Smooth muscle cell (in vitro differentiated cells): ENCODE measurements around the gene SLC12A6. TPM values are rescaled to one million over a fixed set of nuclear protein-coding genes. Genes with fewer than 3 reads are reported as not detected.

Experiments used
- DNase-seq: peaks from one replicate; lab custom pipeline; 2025; ENCODE audit not compliant: unreplicated experiment; lab: John Stamatoyannopoulos, UW
- H2AFZ ChIP-seq: fragments of 200-600 bp; sonication (generic); 2 replicates; pipeline ENCODE4 v1.6.0; 2016; ENCODE audit warnings: antibody characterized with exemption, low read depth, mild to moderate bottlenecking
- H3F3A ChIP-seq: fragments of 200-600 bp; sonication (generic); 2 replicates; pipeline ENCODE4 v1.6.0; 2017; ENCODE audit warnings: antibody characterized with exemption, low read depth
- H3K27ac ChIP-seq: fragments of 200-600 bp; sonication (generic); 2 replicates; pipeline ENCODE4 v1.5.1; 2016; ENCODE audit warnings: low read depth, mild to moderate bottlenecking
- H3K27me3 ChIP-seq: fragments of 200-600 bp; sonication (generic); 2 replicates; pipeline ENCODE4 v1.6.1; 2016; ENCODE audit warnings: low read depth, mild to moderate bottlenecking
- H3K36me3 ChIP-seq: fragments of 200-600 bp; sonication (generic); 2 replicates; pipeline ENCODE4 v1.5.1; 2016; ENCODE audit warnings: low read depth
- H3K4me1 ChIP-seq: fragments of 200-600 bp; sonication (generic); 2 replicates; pipeline ENCODE4 v1.5.1; 2016; ENCODE audit warnings: low read depth
- H3K4me2 ChIP-seq: fragments of 200-600 bp; sonication (generic); 2 replicates; pipeline ENCODE4 v1.6.0; 2016; ENCODE audit warnings: mild to moderate bottlenecking
- H3K4me3 ChIP-seq: fragments of 200-600 bp; sonication (generic); 2 replicates; pipeline ENCODE4 v1.5.1; 2016; ENCODE audit warnings: mild to moderate bottlenecking
- H3K79me2 ChIP-seq: fragments of 200-600 bp; sonication (generic); 2 replicates; pipeline ENCODE4 v1.6.0; 2016; ENCODE audit warnings: low read depth, mild to moderate bottlenecking
- H3K9ac ChIP-seq: fragments of 200-600 bp; sonication (generic); 2 replicates; pipeline ENCODE4 v1.6.0; 2016; ENCODE audit warnings: low read depth
- H3K9me3 ChIP-seq: fragments of 200-600 bp; sonication (generic); replicated peaks from 2 replicates; pipeline ENCODE4 v1.5.1; 2016; ENCODE audit warnings: low read depth
- H4K20me1 ChIP-seq: fragments of 200-600 bp; sonication (generic); 2 replicates; pipeline ENCODE4 v1.6.0; 2016; ENCODE audit warnings: low read depth
- CTCF ChIP-seq: fragments of 200-600 bp; sonication (generic); IDR thresholded peaks from 2 replicates; pipeline ENCODE4 v1.5.1; 2017; ENCODE audit warnings: borderline replicate concordance, mild to moderate bottlenecking, antibody characterized with exemption; ENCODE audit not compliant: insufficient read depth, poor library complexity, severe bottlenecking
- WGBS: methylation state at CpG from one replicate; pipeline ENCODE4 v1.1.7; 2016; ENCODE audit warnings: low lambda C conversion rate; 5-methylcytosine and 5-hydroxymethylcytosine counted together
- microRNA counts: library from miRNA; unstranded; fragments of <30 nt; microRNA quantifications from one replicate; lab custom pipeline; 2016
- microRNA-seq: library from miRNA; unstranded; fragments of <30 nt; microRNA quantifications from one replicate; pipeline ENCODE4, GENCODE V29; 2016; ENCODE audit warnings: borderline number of aligned reads
- polyA plus RNA-seq: library from polyadenylated mRNA; unstranded; fragments of >200 nt; fragmentation: Nextera tagmentation; extraction: Ambion mirVana; gene quantifications from 2 replicates; pipeline ENCODE4 v1.2.1, GENCODE V29; 2016
- small RNA-seq: library from RNA; depleted of rRNA; stranded (forward); fragments of <200 nt; gene quantifications from one replicate; pipeline ENCODE3, GENCODE V24; 2014
- total RNA-seq: library from RNA; depleted of rRNA; stranded (reverse); fragments of >200 nt; gene quantifications from 2 replicates; pipeline ENCODE4 v1.2.3, GENCODE V29; 2014

The SLC12A6 gene
- total and polyA plus RNA-seq, 2 experiments from 2014 or later, result 3.0 to 11.3 TPM

GRCh38 chr15:34188711-34189110 is 148.9 kb downstream of the SLC12A6 start:
- TF ChIP-seq CTCF, result no peak
- no peak for DNase-seq
- WGBS, result 95% methylated on average over 5 of the region's 5 CpGs

GRCh38 chr15:34185666-34186065 is 151.9 kb downstream of the SLC12A6 start:
- DNase-seq, result no peak
- Histone ChIP-seq H4K20me1 (peaks cover 88% of the 10 kb centered on the region), H3K36me3 (no peaks in the 10 kb centered on the region), H3K79me2 (peaks cover 93% of the 10 kb centered on the region), H3K4me1 (no peaks in the 10 kb centered on the region), H3K9me3 (no peaks in the 10 kb centered on the region), H3K27me3 (no peaks in the 10 kb centered on the region), H3K27ac (no peak overlapping the region), H2AFZ (no peak overlapping the region), H3K4me3 (no peak overlapping the region), H3K4me2 (no peak overlapping the region), H3K9ac (no peak overlapping the region), H3F3A (no peaks in the 10 kb centered on the region)
- 76% methylated on average over 4 of the region's 4 CpGs for WGBS
- TF ChIP-seq CTCF, result no peak

More at GRCh38 chr15:34188711-34189110, 148.9 kb downstream of the SLC12A6 start:
- Histone ChIP-seq H3K4me2 (no peak overlapping the region), H3F3A (no peaks in the 10 kb centered on the region), H3K27ac (peak overlapping the region; percentile 23), H3K27me3 (no peaks in the 10 kb centered on the region), H3K9me3 (no peaks in the 10 kb centered on the region), H3K9ac (no peak overlapping the region), H3K4me3 (no peak overlapping the region), H3K4me1 (no peaks in the 10 kb centered on the region), H3K79me2 (peaks cover 93% of the 10 kb centered on the region), H4K20me1 (peaks cover 89% of the 10 kb centered on the region), H2AFZ (no peak overlapping the region), H3K36me3 (no peaks in the 10 kb centered on the region)

GRCh38 chr15:34182942-34183341 is 154.6 kb downstream of the SLC12A6 start:
- peaks cover 95% of the 10 kb centered on the region for H3K79me2 ChIP-seq
- H3K4me3 ChIP-seq, result no peak overlapping the region
- no peak overlapping the region for H3K9ac ChIP-seq
- H2AFZ ChIP-seq, result no peak overlapping the region
- H4K20me1 ChIP-seq, result peaks cover 78% of the 10 kb centered on the region
- no peaks in the 10 kb centered on the region for H3F3A ChIP-seq
- no peak for DNase-seq
- peak overlapping the region; percentile 66 for H3K27ac ChIP-seq
- no peaks in the 10 kb centered on the region for H3K36me3 ChIP-seq
- no peaks in the 10 kb centered on the region for H3K4me1 ChIP-seq
- no peaks in the 10 kb centered on the region for H3K27me3 ChIP-seq
- no peak overlapping the region for H3K4me2 ChIP-seq
- no peak for TF ChIP-seq CTCF
- no peaks in the 10 kb centered on the region for H3K9me3 ChIP-seq
- WGBS, result 60% methylated on average over 4 of the region's 4 CpGs

MicroRNA genes within 50 kb of the gene (microRNA counts, 767-probe panel; counts per million panel counts)
- microRNA hsa-miR-1233 (lab: Ali Mortazavi, UCI), result 183 counts per million

Small RNA genes lying within 50 kb of the gene (microRNA-seq; reads per million reads assigned to microRNA genes)
- not detected for gene MIR1233-1

Small RNA genes lying within 50 kb of the gene (small RNA-seq; reads per million reads assigned to genes)
- gene MIR1233-1 (not detected), gene RF00019 (not detected)

Other genes starting within 250 kb of the SLC12A6 start
- 60.6 and 84.2 TPM in 2 replicates for gene EMC7, start 235.9 kb downstream of the SLC12A6 start, total RNA-seq
- 201 and 218 TPM in 2 replicates for gene EMC7, start 235.9 kb downstream of the SLC12A6 start, polyA plus RNA-seq
- gene PGBD4, start 235.7 kb downstream of the SLC12A6 start, total RNA-seq, result 0.81 and 1.3 TPM in 2 replicates
- 0.20 and 0.62 TPM in 2 replicates for gene PGBD4, start 235.7 kb downstream of the SLC12A6 start, polyA plus RNA-seq
- gene KATNBL1, start 127.7 kb downstream of the SLC12A6 start, total RNA-seq, result 91.8 and 145 TPM in 2 replicates
- 62.3 and 65.5 TPM in 2 replicates for gene KATNBL1, start 127.7 kb downstream of the SLC12A6 start, polyA plus RNA-seq
- gene EMC4, start 112.8 kb downstream of the SLC12A6 start, total RNA-seq, result 128 and 146 TPM in 2 replicates
- 194 and 227 TPM in 2 replicates for gene EMC4, start 112.8 kb downstream of the SLC12A6 start, polyA plus RNA-seq
- gene NOP10, start 5.4 kb upstream of the SLC12A6 start, total RNA-seq, result 282 and 306 TPM in 2 replicates
- 305 and 319 TPM in 2 replicates for gene NOP10, start 5.4 kb upstream of the SLC12A6 start, polyA plus RNA-seq
- not detected in 2 replicates for gene NUTM1, start 5.5 kb upstream of the SLC12A6 start, total RNA-seq
- gene NUTM1, start 5.5 kb upstream of the SLC12A6 start, polyA plus RNA-seq, result not detected in 2 replicates
- 10.1 and 15.7 TPM in 2 replicates for gene LPCAT4, start 29.4 kb upstream of the SLC12A6 start, total RNA-seq
- gene LPCAT4, start 29.4 kb upstream of the SLC12A6 start, polyA plus RNA-seq, result 23.2 and 38.4 TPM in 2 replicates
- gene GOLGA8A, start 100.0 kb upstream of the SLC12A6 start, total RNA-seq, result 62.9 and 75.2 TPM in 2 replicates
- 47.2 and 93.5 TPM in 2 replicates for gene GOLGA8A, start 100.0 kb upstream of the SLC12A6 start, polyA plus RNA-seq
- 31.4 and 40.3 TPM in 2 replicates for gene GOLGA8B, start 245.9 kb upstream of the SLC12A6 start, total RNA-seq
- gene GOLGA8B, start 245.9 kb upstream of the SLC12A6 start, polyA plus RNA-seq, result 23.0 and 43.3 TPM in 2 replicates